Measurements from ENCODE around the gene ROR2.

Gene ROR2

DNA sequence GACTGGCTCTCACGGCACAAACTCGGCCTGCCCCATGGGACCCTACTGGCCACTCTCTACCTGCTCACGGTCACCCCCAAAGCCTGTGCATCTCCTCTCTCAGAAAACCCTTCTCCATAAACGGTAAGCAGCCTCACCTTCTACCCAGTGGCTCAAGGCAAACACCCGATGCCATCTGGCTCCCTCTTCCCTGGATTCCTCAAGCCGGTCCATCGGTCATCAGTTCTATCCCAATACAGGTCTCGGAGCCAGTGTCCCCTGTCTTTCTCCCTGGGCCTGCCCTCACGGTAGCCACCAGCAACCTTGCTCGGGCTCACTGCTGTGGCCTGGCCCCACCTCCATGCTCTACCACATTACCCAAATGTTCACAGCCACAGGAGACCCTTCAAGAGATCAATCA is 134.1 kb downstream of the ROR2 start:
- no peak for DNase-seq (ENCODE audit: low read depth, low spot score)
- TF ChIP-seq, protein P1, sequence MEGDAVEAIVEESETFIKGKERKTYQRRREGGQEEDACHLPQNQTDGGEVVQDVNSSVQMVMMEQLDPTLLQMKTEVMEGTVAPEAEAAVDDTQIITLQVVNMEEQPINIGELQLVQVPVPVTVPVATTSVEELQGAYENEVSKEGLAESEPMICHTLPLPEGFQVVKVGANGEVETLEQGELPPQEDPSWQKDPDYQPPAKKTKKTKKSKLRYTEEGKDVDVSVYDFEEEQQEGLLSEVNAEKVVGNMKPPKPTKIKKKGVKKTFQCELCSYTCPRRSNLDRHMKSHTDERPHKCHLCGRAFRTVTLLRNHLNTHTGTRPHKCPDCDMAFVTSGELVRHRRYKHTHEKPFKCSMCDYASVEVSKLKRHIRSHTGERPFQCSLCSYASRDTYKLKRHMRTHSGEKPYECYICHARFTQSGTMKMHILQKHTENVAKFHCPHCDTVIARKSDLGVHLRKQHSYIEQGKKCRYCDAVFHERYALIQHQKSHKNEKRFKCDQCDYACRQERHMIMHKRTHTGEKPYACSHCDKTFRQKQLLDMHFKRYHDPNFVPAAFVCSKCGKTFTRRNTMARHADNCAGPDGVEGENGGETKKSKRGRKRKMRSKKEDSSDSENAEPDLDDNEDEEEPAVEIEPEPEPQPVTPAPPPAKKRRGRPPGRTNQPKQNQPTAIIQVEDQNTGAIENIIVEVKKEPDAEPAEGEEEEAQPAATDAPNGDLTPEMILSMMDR (IDR thresholded peaks at IDR 0.05; ENCODE audit: insufficient read depth, low read length, missing control alignments) = no peak
- ChIA-PET CTCF (interaction anchor here (1.6 kb wide), 1 partner anchor 40 kb away, joined by 6 read pairs; no protein-coding TSS in a partner anchor), POLR2A (no interaction called here)
- no peak overlapping the region for H3K4me3 ChIP-seq (ENCODE audit: low read depth, low read length)

DNA sequence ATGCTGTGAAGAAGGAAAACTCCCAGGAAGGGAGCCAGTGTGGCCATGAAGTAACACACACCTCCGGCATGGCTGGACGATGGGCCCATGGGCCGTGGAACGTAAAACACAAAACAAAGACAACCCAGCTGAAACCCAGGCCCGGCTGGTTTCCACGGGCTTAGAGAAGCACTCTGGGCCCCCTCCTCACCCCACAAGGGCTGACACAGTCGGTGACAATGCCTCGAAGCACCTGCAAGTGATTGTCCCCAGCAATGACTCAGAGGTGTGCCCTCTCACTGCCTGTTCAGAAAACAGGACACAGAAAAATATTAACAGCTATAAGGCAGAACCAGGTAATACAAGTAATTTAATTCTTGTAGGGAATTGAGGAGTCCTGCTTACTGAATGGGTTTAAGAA is 135.3 kb downstream of the ROR2 start:
- ChIA-PET CTCF (interaction anchor here (0.8 kb wide), 1 partner anchor 136 kb away, joined by 4 read pairs; the partner anchor contains the start of gene ROR2), POLR2A (no interaction called here)
- DNase-seq (ENCODE audit: low read depth, low spot score) = no peak
- TF ChIP-seq, protein P1 (IDR thresholded peaks at IDR 0.05; ENCODE audit: insufficient read depth, low read length, missing control alignments) = no peak
- H3K4me3 ChIP-seq (ENCODE audit: low read depth, low read length) = no peak overlapping the region

DNA sequence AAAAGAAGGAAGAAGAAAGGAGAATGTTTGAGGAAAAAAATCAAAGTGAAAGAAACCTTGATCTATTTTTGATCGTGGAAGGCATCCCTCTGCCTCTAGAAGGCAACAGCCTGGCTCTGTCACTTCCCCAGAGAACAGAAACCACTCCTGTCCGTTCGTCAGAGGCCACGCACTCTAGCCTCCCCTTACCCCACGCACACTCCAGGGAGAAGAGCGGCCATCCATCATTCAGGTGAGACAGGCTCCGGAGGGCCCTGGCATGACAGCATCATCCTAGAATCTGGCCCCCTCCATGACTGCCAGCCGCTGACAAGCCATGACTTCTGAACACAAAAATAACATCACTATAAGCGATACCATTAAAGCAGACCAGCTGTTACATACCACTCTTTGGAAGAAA is 135.8 kb downstream of the ROR2 start:
- CTCF ChIA-PET = no interaction called here
- no peak overlapping the region for H3K4me3 ChIP-seq (ENCODE audit: low read depth, low read length)
- TF ChIP-seq, protein P1 (IDR thresholded peaks at IDR 0.05; ENCODE audit: insufficient read depth, low read length, missing control alignments) = no peak
- no peak for DNase-seq (ENCODE audit: low read depth, low spot score)
- POLR2A ChIA-PET = no interaction called here

DNA sequence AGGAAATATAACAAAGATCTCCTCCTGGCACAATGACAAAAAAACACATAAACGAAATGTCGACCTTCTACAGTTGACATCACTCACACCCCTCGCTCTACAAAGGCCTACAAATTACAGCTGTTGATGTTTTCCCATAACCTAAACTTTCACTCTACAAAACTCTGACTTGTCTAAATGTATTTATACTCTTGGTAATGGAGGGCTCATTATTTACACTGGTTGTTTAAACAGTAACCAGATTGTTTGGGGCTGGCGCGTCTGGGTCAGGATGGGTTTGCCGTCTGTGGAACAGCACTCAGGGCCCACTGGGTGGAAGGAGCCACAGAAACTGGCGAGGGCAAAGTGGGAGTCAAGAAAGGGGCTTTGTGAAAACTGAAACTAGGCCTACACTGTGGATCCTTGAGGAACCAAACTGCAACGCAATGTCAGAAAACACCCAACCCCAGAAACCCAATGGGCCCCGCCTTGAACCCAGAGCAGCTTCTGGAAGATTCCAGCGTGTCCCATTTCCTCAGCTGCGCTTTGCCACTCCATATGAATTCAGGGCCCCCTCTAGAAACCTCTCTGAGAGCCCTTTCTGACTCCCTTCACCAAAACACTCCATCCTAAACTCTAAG is 136.7 kb downstream of the ROR2 start:
- no peak overlapping the region for H3K4me3 ChIP-seq (ENCODE audit: low read depth, low read length)
- no peak for DNase-seq (ENCODE audit: low read depth, low spot score)
- ChIA-PET CTCF (no interaction called here), POLR2A (no interaction called here)
- TF ChIP-seq, protein P1 (IDR thresholded peaks at IDR 0.05; ENCODE audit: insufficient read depth, low read length, missing control alignments) = no peak

DNA sequence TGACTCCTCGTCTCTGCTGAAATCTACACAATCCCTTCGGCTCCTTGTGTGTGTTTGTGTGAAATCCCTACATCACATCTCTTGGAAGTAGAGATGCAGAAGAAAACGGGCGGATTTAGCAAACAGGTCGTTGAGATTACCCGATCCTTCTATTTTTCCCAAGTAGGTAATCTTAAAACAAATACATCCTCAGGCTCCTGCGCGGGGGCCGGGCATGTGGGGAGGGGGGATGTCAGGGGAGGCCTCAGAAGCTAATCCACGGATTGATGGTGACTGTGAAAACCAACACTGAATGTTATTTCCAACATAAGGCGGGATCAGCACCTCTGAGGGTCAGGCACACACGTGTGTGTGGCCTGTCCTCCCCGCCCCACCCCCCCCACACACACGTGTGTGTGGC is 137.8 kb downstream of the ROR2 start:
- CTCF ChIA-PET = no interaction called here
- DNase-seq (ENCODE audit: low read depth, low spot score) = no peak
- POLR2A ChIA-PET = no interaction called here
- TF ChIP-seq, protein P1 (IDR thresholded peaks at IDR 0.05; ENCODE audit: insufficient read depth, low read length, missing control alignments) = no peak
- no peak overlapping the region for H3K4me3 ChIP-seq (ENCODE audit: low read depth, low read length)

DNA sequence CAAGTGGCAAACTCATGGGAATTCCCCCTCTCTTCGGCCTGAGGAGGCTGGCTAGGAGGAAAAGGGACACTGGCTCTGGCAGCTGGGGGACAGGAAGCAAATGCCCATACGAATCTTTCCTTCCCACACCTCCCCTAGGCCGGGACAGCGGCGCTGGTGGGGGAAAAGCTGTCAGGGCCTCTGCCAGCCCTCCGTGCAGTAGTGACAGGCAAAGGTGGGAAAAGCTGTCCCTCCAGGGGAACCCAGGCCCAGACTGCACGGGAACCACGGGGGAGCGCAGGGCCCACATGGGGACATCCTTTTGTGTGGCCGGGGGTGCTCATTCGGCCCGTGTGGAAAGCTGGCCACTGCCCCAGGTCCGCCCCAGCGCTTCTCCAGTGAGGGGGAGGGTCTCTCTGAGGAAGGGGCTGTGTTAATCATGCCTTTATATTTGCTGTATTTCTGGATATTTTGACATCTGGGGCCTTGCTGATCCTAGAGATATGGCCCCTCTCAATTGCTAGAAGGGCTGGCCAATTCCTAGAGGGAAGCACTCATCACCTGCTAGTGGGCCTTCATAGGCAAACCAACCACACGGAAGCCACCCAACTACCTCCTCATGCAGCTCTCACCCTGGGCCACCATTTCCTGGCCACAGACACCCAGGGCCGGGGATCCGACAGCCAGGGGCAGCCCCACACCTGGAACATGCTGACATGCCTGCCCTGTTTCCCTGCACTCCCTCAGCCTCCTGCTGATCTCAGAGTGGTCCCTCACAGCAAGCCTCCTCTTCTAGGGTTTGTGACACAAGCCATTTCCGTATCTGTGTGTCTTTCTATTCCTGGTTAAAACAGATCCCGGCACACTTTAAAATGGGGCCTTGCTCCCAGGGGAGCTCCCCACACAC is 138.8 kb downstream of the ROR2 start:
- ChIA-PET CTCF (no interaction called here), POLR2A (no interaction called here)
- TF ChIP-seq, protein P1 (IDR thresholded peaks at IDR 0.05; ENCODE audit: insufficient read depth, low read length, missing control alignments) = no peak
- DNase-seq (ENCODE audit: low read depth, low spot score) = no peak
- no peak overlapping the region for H3K4me3 ChIP-seq (ENCODE audit: low read depth, low read length)
